Stomach (tissue), 9 donors: Measurements from ENCODE around the gene IGSF3. TPM values are rescaled to one million over a fixed set of nuclear protein-coding genes. Genes with fewer than 3 reads are reported as not detected.
A peak's percentile ranks its signal among the peaks of the same experiment; 100 is the strongest.

Experiments used
- DNase-seq, 2 donors: peaks; one replicate each; pipeline versions ENCODE4 v3.0.0 to v3.0.0-alpha.2; 2013 to 2019
- H3K27ac ChIP-seq, 5 donors: fragments of 200-600 bp in 4 of 5; sonication (generic) in 4 of 5; one replicate each; pipeline ENCODE4 v1.5.1; 2013 to 2019; ENCODE audit warnings: mild to moderate bottlenecking in 1 of 5, moderate library complexity in 1 of 5
- H3K27me3 ChIP-seq, 3 donors: fragments of 200-600 bp; sonication (generic); one replicate each; pipeline ENCODE4 v1.5.1; 2017 to 2019; ENCODE audit warnings: mixed run types in 1 of 3
- H3K36me3 ChIP-seq, 4 donors: fragments of 200-600 bp; sonication (generic); 1 replicate in 3 of 4; 2 replicates in 1 of 4; pipeline ENCODE4 v1.5.1; 2016 to 2019
- H3K4me1 ChIP-seq, 4 donors: fragments of 200-600 bp; sonication (generic); one replicate each; pipeline ENCODE4 v1.5.1; 2016 to 2019
- H3K4me3 ChIP-seq, 4 donors: fragments of 200-600 bp; sonication (generic) in 3 of 4; one replicate each; pipeline ENCODE4 v1.5.1; 2016 to 2019; ENCODE audit warnings: mild to moderate bottlenecking in 1 of 4
- H3K9me3 ChIP-seq, 4 donors: fragments of 200-600 bp; sonication (generic); one replicate each; pipeline ENCODE4 v1.5.1; 2016 to 2019
- EP300 ChIP-seq: sonication (generic); formaldehyde crosslinking; IDR thresholded peaks from one replicate; pipeline ENCODE4 v1.6.1; 2017; ENCODE audit warnings: antibody characterized with exemption
- POLR2A ChIP-seq, 4 donors: fragments of 450-650 bp; IDR thresholded peaks; one replicate each; pipeline ENCODE4 v1.6.1; 2016; ENCODE audit warnings: antibody characterized with exemption in 4 of 4, control low read depth in 2 of 4, mild to moderate bottlenecking in 1 of 4, moderate library complexity in 1 of 4
- POLR2AphosphoS5 ChIP-seq, 3 donors: sonication (generic); formaldehyde crosslinking; IDR thresholded peaks; one replicate each; pipeline ENCODE4 v1.6.1; 2016; ENCODE audit warnings: antibody characterized with exemption in 3 of 3
- WGBS, 5 donors: extraction: QIAGEN DNeasy Blood & Tissue Kit in 3 of 5; methylation state at CpG; one replicate each; pipeline versions ENCODE4 v1.1.5 to v1.1.7; 2013 to 2018; 5-methylcytosine and 5-hydroxymethylcytosine counted together
- intact Hi-C: fragments of 100-400 bp; cut with DNase I; formaldehyde crosslinking; loops from one replicate; pipeline ENCODE4 v1.15.1; 2023; ENCODE audit warnings: low total_unique reads
- polyA plus RNA-seq, 3 donors: library from polyadenylated mRNA; stranded (reverse); fragments of 200-250 nt; gene quantifications; one replicate each; pipeline ENCODE4 v1.2.3, GENCODE V29; 2013
- total RNA-seq, 5 donors: library from RNA; depleted of rRNA; stranded (reverse); fragments of >200 nt; gene quantifications; one replicate each; pipeline versions ENCODE4 v1.1.0 to v1.2.3, GENCODE V29; 2014 to 2016
- TF ChIP-seq, protein P1 (sequence below), 7 experiments: fragments of 450-650 bp in 4 of 7; fragments of 200-600 bp in 3 of 7; sonication (generic) in 3 of 7; IDR thresholded peaks; one replicate each; pipeline ENCODE4 v1.5.1; 2016 to 2019; ENCODE audit warnings: antibody characterized with exemption in 7 of 7, control low read depth in 2 of 7, mild to moderate bottlenecking in 1 of 7
- donor health status: healthy with polysubstance abuse.
- donor health status: Bipolar disorder and iron deficiency.
- donor health status: healthy.

Gene IGSF3
- total and polyA plus RNA-seq, 8 donors = 1.7 to 31.6 (median 20.9) TPM

DNA sequence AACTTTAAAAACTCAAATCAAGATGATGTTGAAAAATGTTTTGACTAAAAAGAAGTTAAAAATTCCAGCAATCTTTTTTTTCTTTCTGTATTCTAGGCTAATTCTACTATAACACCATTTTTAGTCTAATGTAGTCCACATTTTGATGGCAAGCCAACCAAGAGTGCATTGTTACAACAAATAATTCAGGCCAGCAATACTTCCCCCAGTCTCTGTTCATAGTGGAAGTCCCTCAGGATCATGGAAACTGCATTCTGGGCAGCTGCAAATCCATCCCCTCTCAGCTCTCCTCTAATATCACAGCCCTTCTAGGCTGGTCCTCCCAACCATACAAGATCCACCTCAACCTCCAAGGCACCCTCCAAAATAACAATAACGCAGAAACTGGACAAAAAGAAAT is 89.0 kb downstream of the IGSF3 start:
- no peak overlapping the region for H3K27ac ChIP-seq
- H3K4me1 ChIP-seq = peaks cover 12 to 29% (median 20%) of the 10 kb centered on the region in 4 donors
- no peaks in the 10 kb centered on the region for H3K9me3 ChIP-seq
- intact Hi-C loops = loop anchor here (10.0 kb wide), 1 partner anchor 476 kb away; no protein-coding TSS in a partner anchor
- H3K36me3 ChIP-seq = peaks cover 0 to 9% (median 4%) of the 10 kb centered on the region in 4 donors
- no peaks in the 10 kb centered on the region for H3K27me3 ChIP-seq
- 93 to 100% (median 96%) methylated on average over 1 of the region's 1 CpG for WGBS, 5 donors
- H3K4me3 ChIP-seq = no peak overlapping the region
- TF ChIP-seq POLR2A (IDR thresholded peaks at IDR 0.05) (no peak), EP300 (no peak), POLR2AphosphoS5 (IDR thresholded peaks at IDR 0.05) (no peak)
- TF ChIP-seq, protein P1, sequence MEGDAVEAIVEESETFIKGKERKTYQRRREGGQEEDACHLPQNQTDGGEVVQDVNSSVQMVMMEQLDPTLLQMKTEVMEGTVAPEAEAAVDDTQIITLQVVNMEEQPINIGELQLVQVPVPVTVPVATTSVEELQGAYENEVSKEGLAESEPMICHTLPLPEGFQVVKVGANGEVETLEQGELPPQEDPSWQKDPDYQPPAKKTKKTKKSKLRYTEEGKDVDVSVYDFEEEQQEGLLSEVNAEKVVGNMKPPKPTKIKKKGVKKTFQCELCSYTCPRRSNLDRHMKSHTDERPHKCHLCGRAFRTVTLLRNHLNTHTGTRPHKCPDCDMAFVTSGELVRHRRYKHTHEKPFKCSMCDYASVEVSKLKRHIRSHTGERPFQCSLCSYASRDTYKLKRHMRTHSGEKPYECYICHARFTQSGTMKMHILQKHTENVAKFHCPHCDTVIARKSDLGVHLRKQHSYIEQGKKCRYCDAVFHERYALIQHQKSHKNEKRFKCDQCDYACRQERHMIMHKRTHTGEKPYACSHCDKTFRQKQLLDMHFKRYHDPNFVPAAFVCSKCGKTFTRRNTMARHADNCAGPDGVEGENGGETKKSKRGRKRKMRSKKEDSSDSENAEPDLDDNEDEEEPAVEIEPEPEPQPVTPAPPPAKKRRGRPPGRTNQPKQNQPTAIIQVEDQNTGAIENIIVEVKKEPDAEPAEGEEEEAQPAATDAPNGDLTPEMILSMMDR (IDR thresholded peaks at IDR 0.05) = no peak
- DNase-seq = no peak

DNA sequence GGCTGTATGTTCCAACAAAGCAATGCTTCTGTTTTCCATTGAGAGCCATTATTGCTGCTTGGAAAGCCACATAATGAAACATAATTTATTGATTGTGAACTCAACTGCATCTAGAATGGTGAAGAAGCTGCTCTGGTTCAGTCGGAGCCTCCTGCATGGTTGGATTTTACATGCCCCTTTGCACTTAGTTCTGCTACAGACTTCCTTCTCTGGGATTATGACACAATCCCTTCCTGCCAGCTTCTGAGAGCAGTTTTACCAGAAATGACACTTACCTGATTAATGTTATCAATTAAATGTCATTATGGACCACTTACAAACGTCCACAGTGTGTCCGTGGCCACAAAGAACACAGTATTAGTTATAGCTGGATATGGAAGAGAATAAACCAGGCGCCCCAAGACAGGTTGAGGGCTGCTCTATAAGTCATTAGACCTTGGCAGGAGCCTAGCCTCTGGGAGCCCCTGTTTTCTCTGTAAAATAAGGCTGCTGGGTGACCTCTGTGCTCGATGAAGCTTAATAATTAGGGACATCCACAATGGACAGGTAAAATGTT is 89.7 kb downstream of the IGSF3 start:
- 82 to 90% (median 88%) methylated on average over 5 of the region's 5 CpGs for WGBS, 5 donors
- TF ChIP-seq, protein P1 (IDR thresholded peaks at IDR 0.05) = no peak
- TF ChIP-seq POLR2A (IDR thresholded peaks at IDR 0.05) = no peak
- Histone ChIP-seq H3K4me3 (no peak overlapping the region), H3K27ac (no peak overlapping the region), H3K9me3 (no peaks in the 10 kb centered on the region), H3K36me3 (peaks cover 0 to 7% (median 3%) of the 10 kb centered on the region in 4 donors), H3K27me3 (no peaks in the 10 kb centered on the region), H3K4me1 (peaks cover 12 to 29% (median 20%) of the 10 kb centered on the region in 4 donors)
- no peak for DNase-seq
- intact Hi-C loops = loop anchor here (10.0 kb wide), 1 partner anchor 477 kb away; no protein-coding TSS in a partner anchor

DNA sequence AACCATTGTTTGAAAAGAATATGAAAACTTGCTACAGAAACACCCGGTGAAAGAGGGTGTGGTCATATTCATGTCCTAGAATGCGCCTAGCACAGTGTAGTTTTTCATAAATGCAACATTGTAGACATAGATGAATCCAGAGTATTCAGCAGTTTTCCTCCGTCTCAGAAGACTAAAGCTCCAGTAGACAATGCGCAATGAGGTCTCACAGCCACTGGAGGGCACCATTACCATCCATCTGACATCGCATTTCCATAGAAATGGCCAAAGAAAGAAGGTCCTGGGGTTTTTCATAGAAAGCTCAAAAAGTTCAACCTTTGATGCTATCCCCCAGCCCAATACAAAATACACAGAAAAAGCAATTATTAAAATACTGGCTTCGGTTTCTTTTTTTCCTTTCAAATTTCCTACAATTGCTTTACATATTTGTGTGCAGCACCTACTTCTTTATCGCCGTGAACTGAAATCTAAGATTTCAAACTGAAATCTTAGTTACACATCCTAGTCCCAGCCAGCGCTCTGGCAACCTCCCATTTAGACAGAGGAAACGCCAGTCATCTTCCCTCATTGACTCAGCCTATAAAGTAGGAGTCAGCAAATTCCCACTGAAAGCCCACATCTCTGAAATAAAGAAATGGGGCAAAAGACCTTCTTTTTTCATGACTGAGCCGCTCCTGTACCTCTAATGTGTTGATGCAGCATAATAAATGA is 92.8 kb downstream of the IGSF3 start:
- no peak overlapping the region for H3K27ac ChIP-seq
- WGBS, 5 donors = 17 to 25% (median 20%) methylated on average over 11 of the region's 11 CpGs
- peaks cover 16 to 32% (median 23%) of the 10 kb centered on the region in 4 donors for H3K4me1 ChIP-seq
- no peak for TF ChIP-seq POLR2A (IDR thresholded peaks at IDR 0.05)
- TF ChIP-seq EP300 = no peak
- TF ChIP-seq POLR2AphosphoS5 (IDR thresholded peaks at IDR 0.05) = peak in 2 of 3 donors; percentile 8 to 48
- TF ChIP-seq, protein P1 (IDR thresholded peaks at IDR 0.05) = peak in 5 of 7 experiments; percentile 73 to 84 (median 81)
- H3K4me3 ChIP-seq = no peak overlapping the region
- peak; percentile 74 to 90 for DNase-seq
- no peaks in the 10 kb centered on the region for H3K27me3 ChIP-seq
- H3K9me3 ChIP-seq = no peaks in the 10 kb centered on the region
- peaks cover 0 to 6% (median 3%) of the 10 kb centered on the region in 4 donors for H3K36me3 ChIP-seq
- intact Hi-C loops = loop anchor here (10.0 kb wide), 1 partner anchor 480 kb away; no protein-coding TSS in a partner anchor

- intact Hi-C loops = loop anchor here (10.0 kb wide), 1 partner anchor 481 kb away; no protein-coding TSS in a partner anchor
- H3K27ac ChIP-seq = no peak overlapping the region
- TF ChIP-seq POLR2A (IDR thresholded peaks at IDR 0.05) (no peak), EP300 (no peak), POLR2AphosphoS5 (IDR thresholded peaks at IDR 0.05) (no peak)
- TF ChIP-seq, protein P1 (IDR thresholded peaks at IDR 0.05) = no peak
- H3K4me1 ChIP-seq = peaks cover 19 to 44% (median 32%) of the 10 kb centered on the region in 4 donors
- H3K36me3 ChIP-seq = peaks cover 0 to 3% (median 0%) of the 10 kb centered on the region in 4 donors
- no peaks in the 10 kb centered on the region for H3K27me3 ChIP-seq
- no peak for DNase-seq
- no peaks in the 10 kb centered on the region for H3K9me3 ChIP-seq
- H3K4me3 ChIP-seq = no peak overlapping the region
- WGBS, 5 donors = 66 to 84% (median 79%) methylated on average over 7 of the region's 7 CpGs
Measured at GRCh38 chr1:116573431-116574095, 94.0 kb downstream of the IGSF3 start.
